ENCODE results near the gene TRPM8.

DNA sequence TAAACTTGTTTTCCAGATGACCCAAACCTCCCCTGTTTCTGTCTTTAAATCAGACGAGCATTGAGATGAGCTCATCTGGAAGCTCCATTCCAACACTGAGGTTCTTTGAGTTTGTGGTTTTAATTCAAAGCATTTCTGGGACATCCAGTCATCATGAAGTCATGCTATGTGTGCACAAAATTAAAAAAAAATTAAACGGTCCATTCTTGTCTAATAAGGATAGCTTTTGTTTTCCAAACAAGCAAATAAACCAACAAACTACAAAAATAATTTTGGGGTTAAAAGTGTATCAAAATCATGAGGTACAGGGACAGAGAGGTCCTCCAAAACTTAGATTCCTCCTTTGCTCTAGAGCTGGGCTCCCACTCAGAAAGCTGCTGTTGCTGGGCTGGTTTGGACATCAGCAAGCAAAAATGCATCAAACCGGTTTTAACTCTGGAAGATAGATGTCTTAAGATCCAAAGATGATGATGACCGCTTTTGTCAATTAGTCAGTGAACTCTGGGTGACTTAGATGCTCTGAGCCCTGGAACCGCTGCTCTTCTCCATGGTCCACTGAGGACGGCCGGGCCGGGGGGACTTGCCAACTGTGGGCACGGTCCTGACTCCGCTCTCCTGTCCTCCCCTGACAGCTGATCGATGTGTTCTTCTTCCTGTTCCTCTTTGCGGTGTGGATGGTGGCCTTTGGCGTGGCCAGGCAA, 65.4 kb downstream of the TRPM8 start:
- TF ChIP-seq CTCF (IDR thresholded peaks at IDR 0.05) (no peak), POLR2A (IDR thresholded peaks at IDR 0.05) (no peak)

All from testis (tissue), 2 donors.